GM18909 (cell line): ENCODE results near the gene GPRC5B.

Experiments used
- ATAC-seq: cut with Tn5 transposase; IDR thresholded peaks from one replicate; pipeline ENCODE4 v1.9.1; 2021; ENCODE audit warnings: mild to moderate bottlenecking; ENCODE audit not compliant: unreplicated experiment, poor library complexity

GPRC5B gene

GRCh38 chr16:19824216-19824615 lies 60.4 kb downstream of the GPRC5B start:
- no peak for ATAC-seq

GRCh38 chr16:19823322-19823721 lies 61.3 kb downstream of the GPRC5B start:
- ATAC-seq: no peak

- ATAC-seq: no peak
These were observed 62.1 kb downstream of the GPRC5B start for GRCh38 chr16:19822533-19822932.

GRCh38 chr16:19817875-19818274 lies 66.8 kb downstream of the GPRC5B start:
- no peak for ATAC-seq

- no peak for ATAC-seq
These were observed 67.5 kb downstream of the GPRC5B start for GRCh38 chr16:19817122-19817521.

GRCh38 chr16:19815418-19815817 lies 69.2 kb downstream of the GPRC5B start:
- ATAC-seq: no peak

DNA sequence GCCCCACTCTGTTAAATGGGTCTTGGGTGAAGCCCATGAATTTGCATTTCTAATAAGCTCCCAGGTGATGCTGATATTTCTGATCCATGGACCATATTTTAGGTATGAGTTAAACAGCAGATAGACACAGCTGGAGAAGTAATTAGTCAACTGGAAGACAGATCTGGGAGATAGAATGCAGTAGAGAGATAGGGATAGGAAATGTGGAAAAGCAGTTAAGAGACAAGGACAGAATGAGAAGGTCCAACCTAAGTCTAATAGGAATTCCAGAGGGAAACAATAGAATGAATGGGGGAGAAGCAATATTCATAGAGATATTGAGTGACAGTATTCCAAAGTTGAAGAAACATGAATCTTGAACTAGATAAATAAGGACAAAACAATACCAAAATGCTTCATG lies 71.7 kb downstream of the GPRC5B start:
- ATAC-seq: no peak

DNA sequence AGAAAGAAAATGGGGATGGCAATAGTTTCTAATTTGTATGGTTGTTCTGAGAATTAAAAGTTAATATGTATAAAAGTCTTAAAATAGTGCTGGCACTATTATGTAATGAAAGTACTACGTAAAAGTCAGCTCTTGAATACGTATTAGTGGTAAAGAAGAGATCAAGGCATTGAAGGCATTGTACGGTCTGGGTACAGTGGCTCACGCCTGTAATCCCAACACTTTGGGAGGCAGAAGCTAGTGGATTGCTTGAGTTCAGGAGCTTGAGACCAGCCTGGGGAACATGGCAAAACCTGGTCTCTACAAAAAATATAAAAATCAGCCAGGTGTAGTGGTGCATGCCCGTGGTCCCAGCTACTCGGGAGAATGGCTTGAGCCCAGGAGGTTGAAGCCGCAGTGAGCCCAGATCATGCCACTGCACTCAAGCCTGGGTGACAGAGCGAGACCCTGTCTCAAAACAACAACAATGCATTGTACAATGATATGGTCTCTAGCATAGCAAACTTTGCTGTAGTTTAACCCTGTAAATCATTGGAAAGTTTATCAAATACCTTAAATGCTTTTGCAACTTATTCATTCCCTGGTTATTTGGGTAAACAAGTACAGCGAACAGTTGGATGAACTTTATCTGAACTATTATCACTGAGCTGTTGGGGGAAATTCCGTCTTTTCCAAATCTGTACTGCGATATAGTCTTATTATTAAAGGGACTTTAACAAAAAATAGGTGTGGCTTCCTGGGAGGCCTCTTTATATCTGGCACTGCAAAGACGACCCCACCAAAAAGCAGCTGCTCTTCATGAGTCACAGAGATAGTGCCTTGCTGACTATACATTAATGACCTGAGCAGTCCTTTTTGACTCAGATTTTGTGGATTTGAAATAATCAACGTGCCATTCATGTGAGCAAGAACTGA lies 73.6 kb downstream of the GPRC5B start:
- ATAC-seq: no peak

DNA sequence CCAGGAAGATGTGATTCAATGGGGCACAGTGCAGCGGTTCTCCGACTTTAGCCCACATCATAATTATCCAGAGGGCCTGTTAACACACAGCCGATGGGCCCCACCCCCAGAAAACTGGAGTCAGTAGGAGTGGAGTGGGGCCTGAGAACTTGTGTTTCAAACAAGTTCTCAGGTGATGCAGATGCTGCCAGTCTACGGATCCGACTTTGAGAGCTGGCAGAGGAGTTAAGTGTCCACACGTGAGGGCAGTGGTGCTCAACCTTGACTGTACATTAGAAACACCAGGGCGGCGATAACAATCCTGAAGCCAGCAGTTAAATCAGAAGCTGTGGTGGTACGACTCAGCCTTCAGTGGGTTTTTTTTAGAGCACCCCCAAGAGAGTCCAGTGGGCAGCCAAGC lies 75.0 kb downstream of the GPRC5B start:
- ATAC-seq: no peak

DNA sequence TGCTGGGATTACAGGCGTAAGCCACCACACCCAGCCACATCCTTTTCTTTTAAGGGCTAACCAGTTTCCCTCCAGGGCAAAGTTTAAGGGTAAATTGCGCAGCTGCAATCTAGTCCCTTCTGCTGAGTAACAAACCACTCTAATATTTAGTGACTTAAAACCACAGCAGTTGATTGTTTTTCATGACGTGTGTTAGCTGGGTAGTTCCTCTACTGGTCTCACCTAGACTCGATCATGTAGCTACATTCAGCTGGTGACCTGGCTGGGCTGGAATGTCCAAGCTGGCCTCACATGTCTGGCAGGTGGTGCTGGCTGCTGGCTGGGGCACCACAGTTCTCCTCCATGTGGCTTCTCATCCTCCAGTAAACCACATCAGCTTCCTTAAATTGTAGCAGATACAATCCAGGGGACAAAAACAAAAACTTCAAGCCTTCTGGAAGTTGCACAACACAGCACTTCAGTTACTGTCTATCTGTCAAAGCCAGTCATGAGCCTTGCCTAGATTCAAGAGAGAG lies 75.5 kb downstream of the GPRC5B start:
- ATAC-seq: no peak

- ATAC-seq: peak; percentile 79
These were observed 76.5 kb downstream of the GPRC5B start for GRCh38 chr16:19808061-19808641.
